Loucy (cell line): ENCODE results near the gene ARAP3.

Experiments
- H2AFZ ChIP-seq: fragments of 200-600 bp; sonication (generic); 2 replicates; pipeline ENCODE4 v1.6.0; 2016; ENCODE audit warnings: antibody characterized with exemption, mild to moderate bottlenecking, low read length, moderate library complexity
- H3F3A ChIP-seq: fragments of 200-600 bp; 2 replicates; pipeline ENCODE4 v1.6.0; 2016; ENCODE audit warnings: antibody characterized with exemption, low read depth, mild to moderate bottlenecking
- H3K27me3 ChIP-seq: fragments of 200-600 bp; sonication (generic); 2 replicates; pipeline ENCODE4 v1.6.1; 2014; ENCODE audit warnings: low read length, mild to moderate bottlenecking; ENCODE audit not compliant: insufficient read depth, poor library complexity, severe bottlenecking
- H3K36me3 ChIP-seq: fragments of 200-600 bp; sonication (generic); 2 replicates; pipeline ENCODE4 v1.6.1; 2016; ENCODE audit warnings: low read length; ENCODE audit not compliant: insufficient read depth
- H3K4me1 ChIP-seq: fragments of 200-600 bp; sonication (generic); 2 replicates; pipeline ENCODE4 v1.5.1; 2014; ENCODE audit warnings: low read length, mild to moderate bottlenecking; ENCODE audit not compliant: insufficient read depth, poor library complexity, severe bottlenecking
- H3K4me2 ChIP-seq: fragments of 200-600 bp; sonication (generic); 2 replicates; pipeline ENCODE4 v1.6.0; 2014; ENCODE audit warnings: antibody characterized with exemption, low read length, low read depth, mild to moderate bottlenecking; ENCODE audit not compliant: poor library complexity, severe bottlenecking
- H3K4me3 ChIP-seq: fragments of 200-600 bp; sonication (generic); 2 replicates; pipeline ENCODE4 v1.5.1; 2014; ENCODE audit warnings: low read length, mild to moderate bottlenecking, mixed read lengths; ENCODE audit not compliant: poor library complexity, severe bottlenecking
- H3K79me2 ChIP-seq: fragments of 200-600 bp; sonication (generic); 2 replicates; pipeline ENCODE4 v1.6.1; 2014; ENCODE audit warnings: low read length; ENCODE audit not compliant: insufficient read depth
- H3K9ac ChIP-seq: fragments of 200-600 bp; sonication (generic); 2 replicates; pipeline ENCODE4 v1.6.0; 2014; ENCODE audit warnings: mild to moderate bottlenecking, low read depth, low read length, moderate library complexity; ENCODE audit not compliant: poor library complexity, severe bottlenecking
- H3K9me2 ChIP-seq: fragments of 200-600 bp; sonication (generic); replicated peaks from 2 replicates; pipeline ENCODE4 v1.6.1; 2016; ENCODE audit warnings: low read depth, low read length, mixed read lengths
- H3K9me3 ChIP-seq: fragments of 200-600 bp; sonication (generic); 2 replicates; pipeline ENCODE4 v1.6.1; 2014; ENCODE audit warnings: mild to moderate bottlenecking, antibody characterized with exemption, low read length, low read depth; ENCODE audit not compliant: insufficient read depth
- H4K20me1 ChIP-seq: fragments of 200-600 bp; sonication (generic); 2 replicates; pipeline ENCODE4 v1.6.0; 2014; ENCODE audit warnings: antibody characterized with exemption, low read length, mild to moderate bottlenecking; ENCODE audit not compliant: insufficient read depth, poor library complexity, severe bottlenecking
- CTCF ChIP-seq: fragments of 200-600 bp; sonication (generic); conservative IDR thresholded peaks from 2 replicates; pipeline ENCODE4 v1.5.1; 2014; ENCODE audit warnings: mild to moderate bottlenecking, antibody characterized with exemption, low read length
- EZH2phosphoT487 ChIP-seq: fragments of 200-600 bp; IDR thresholded peaks from 2 replicates; pipeline ENCODE4 v1.6.1; 2018; ENCODE audit warnings: antibody characterized with exemption, mild to moderate bottlenecking, moderate library complexity, borderline replicate concordance

Gene ARAP3

DNA sequence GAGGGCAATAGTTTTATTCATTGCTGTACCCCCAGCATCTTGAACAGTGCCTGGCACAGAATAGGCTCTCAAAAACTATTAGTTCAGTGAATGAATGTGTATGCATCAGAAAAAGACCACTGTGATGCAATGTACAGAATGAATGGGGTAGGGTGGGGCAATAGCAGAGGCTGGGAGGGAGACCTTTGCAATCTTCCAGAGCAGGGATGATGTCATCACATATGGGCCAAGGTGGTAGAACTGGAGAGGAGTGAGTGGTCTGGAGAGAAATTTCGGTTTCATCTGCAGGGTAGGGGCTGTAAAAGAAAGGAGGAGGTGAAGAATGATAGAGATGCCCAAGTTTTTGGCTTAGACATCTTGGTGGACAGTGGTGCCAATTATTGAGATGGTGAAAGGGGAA is 23.4 kb upstream of the ARAP3 start:
- no peaks in the 10 kb centered on the region for H3K27me3 ChIP-seq
- no peaks in the 10 kb centered on the region for H3F3A ChIP-seq

DNA sequence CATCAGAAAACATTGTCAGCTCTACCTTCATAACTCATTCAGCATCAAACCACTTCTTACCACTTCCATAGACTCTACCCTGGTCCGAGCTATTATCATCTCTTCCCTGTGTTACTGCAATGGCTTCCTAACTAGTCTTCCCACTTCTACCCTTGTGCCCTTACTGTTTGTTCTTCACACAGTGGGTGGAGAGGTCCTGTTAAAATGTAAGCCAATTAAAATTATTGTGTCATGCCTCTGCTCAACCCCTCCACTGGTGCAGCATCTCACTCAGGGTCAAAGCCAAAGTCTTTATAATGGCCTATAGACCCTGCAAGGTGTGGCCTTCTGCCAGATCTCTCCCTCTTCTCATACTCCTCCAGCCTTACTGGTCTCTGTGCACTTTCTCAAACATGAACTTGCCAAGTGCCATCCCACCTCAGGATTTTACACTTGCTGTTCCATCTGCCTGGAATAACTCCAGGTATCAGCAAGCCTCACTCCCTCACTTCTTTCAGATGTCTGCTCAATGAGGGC is 22.8 kb upstream of the ARAP3 start:
- Histone ChIP-seq H3K9ac (no peak overlapping the region), H3K4me3 (no peak overlapping the region), H3K9me2 (no peaks in the 10 kb centered on the region), H3K4me1 (peaks cover 14% of the 10 kb centered on the region), H3K27me3 (no peaks in the 10 kb centered on the region), H3K79me2 (no peaks in the 10 kb centered on the region), H4K20me1 (no peaks in the 10 kb centered on the region), H2AFZ (no peak overlapping the region), H3K9me3 (no peaks in the 10 kb centered on the region), H3K36me3 (no peaks in the 10 kb centered on the region), H3F3A (no peaks in the 10 kb centered on the region), H3K4me2 (no peak overlapping the region)
- TF ChIP-seq CTCF, result no peak

More for the DNA sequence above, 23.4 kb upstream of the ARAP3 start:
- Histone ChIP-seq H3K9ac (no peak overlapping the region), H3K4me2 (no peak overlapping the region), H3K79me2 (no peaks in the 10 kb centered on the region), H3K9me3 (no peaks in the 10 kb centered on the region), H2AFZ (no peak overlapping the region), H3K4me3 (no peak overlapping the region), H3K36me3 (no peaks in the 10 kb centered on the region), H3K9me2 (no peaks in the 10 kb centered on the region), H3K4me1 (peaks cover 14% of the 10 kb centered on the region), H4K20me1 (no peaks in the 10 kb centered on the region)
- TF ChIP-seq CTCF (no peak), EZH2phosphoT487 (no peak)

DNA sequence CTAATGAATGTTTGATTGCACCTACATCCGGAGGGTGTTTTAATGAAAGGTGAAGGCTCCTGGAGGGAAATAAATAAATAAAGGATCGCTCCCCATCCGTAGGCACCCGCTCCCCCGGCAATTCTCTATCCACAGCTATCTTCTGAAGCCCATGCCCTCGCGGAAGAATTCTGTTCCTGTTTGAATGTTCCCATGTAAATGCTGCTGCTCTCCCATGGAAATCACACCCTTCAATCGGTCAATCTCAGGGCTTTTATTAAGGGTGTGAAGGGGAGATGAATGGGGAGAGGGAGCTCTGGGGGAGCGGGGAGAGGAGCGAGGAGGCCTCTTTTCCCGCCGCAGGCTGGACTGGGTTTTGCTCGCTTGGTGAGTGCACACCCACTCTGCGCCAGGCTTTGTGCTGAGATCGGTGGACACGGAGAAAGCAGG is 21.1 kb upstream of the ARAP3 start:
- Histone ChIP-seq H3K9ac (no peak overlapping the region), H3K79me2 (no peaks in the 10 kb centered on the region), H4K20me1 (no peaks in the 10 kb centered on the region), H3K9me3 (no peaks in the 10 kb centered on the region), H3K36me3 (no peaks in the 10 kb centered on the region), H3K4me3 (no peak overlapping the region), H3K27me3 (no peaks in the 10 kb centered on the region), H2AFZ (no peak overlapping the region), H3F3A (no peaks in the 10 kb centered on the region), H3K4me1 (peaks cover 14% of the 10 kb centered on the region), H3K4me2 (no peak overlapping the region), H3K9me2 (no peaks in the 10 kb centered on the region)
- TF ChIP-seq EZH2phosphoT487 (no peak), CTCF (no peak)
